Measurements from ENCODE around the gene CCDC187.

The CCDC187 gene

GRCh38 chr9:136230773-136231172, 73.1 kb downstream of the CCDC187 start:
- Histone ChIP-seq H3K9me3 (no peaks in the 10 kb centered on the region), H3K27me3 (no peaks in the 10 kb centered on the region), H3K4me3 (no peak overlapping the region), H3K36me3 (peaks cover 5 to 17% (median 8%) of the 10 kb centered on the region in 3 donors), H3K27ac (no peak overlapping the region), H3K4me1 (no peaks in the 10 kb centered on the region)
- intact Hi-C loops (cut with DNase I; ENCODE audit: low total_unique reads) = no loop called here
- no peak for DNase-seq
- no peak for TF ChIP-seq CTCF (IDR thresholded peaks at IDR 0.05)

- no peak for DNase-seq
- H3K9me3 ChIP-seq = no peaks in the 10 kb centered on the region
- H3K27ac ChIP-seq = no peak overlapping the region
- no peaks in the 10 kb centered on the region for H3K27me3 ChIP-seq
- H3K4me1 ChIP-seq = no peaks in the 10 kb centered on the region
- intact Hi-C loops (cut with DNase I; ENCODE audit: low total_unique reads) = no loop called here
- peaks cover 2 to 15% (median 4%) of the 10 kb centered on the region in 3 donors for H3K36me3 ChIP-seq
- TF ChIP-seq CTCF (IDR thresholded peaks at IDR 0.05) = no peak
- H3K4me3 ChIP-seq = no peak overlapping the region
These were observed 73.5 kb downstream of the CCDC187 start for GRCh38 chr9:136230365-136230764.

GRCh38 chr9:136229096-136230065, 74.5 kb downstream of the CCDC187 start:
- Histone ChIP-seq H3K4me1 (no peaks in the 10 kb centered on the region), H3K27ac (no peak overlapping the region), H3K36me3 (peaks cover 0 to 16% (median 3%) of the 10 kb centered on the region in 3 donors), H3K4me3 (no peak overlapping the region), H3K27me3 (no peaks in the 10 kb centered on the region), H3K9me3 (no peaks in the 10 kb centered on the region)
- no peak for DNase-seq
- TF ChIP-seq CTCF (IDR thresholded peaks at IDR 0.05) = no peak
- intact Hi-C loops (cut with DNase I; ENCODE audit: low total_unique reads) = no loop called here

- Histone ChIP-seq H3K27ac (no peak overlapping the region), H3K4me3 (no peak overlapping the region), H3K9me3 (no peaks in the 10 kb centered on the region), H3K27me3 (no peaks in the 10 kb centered on the region), H3K4me1 (no peaks in the 10 kb centered on the region), H3K36me3 (peaks cover 0 to 19% (median 13%) of the 10 kb centered on the region in 3 donors)
- DNase-seq = no peak
- intact Hi-C loops (cut with DNase I; ENCODE audit: low total_unique reads) = no loop called here
- TF ChIP-seq CTCF (IDR thresholded peaks at IDR 0.05) = no peak
These were observed 75.6 kb downstream of the CCDC187 start for GRCh38 chr9:136228107-136228875.

- no peak for DNase-seq
- H3K4me1 ChIP-seq = no peaks in the 10 kb centered on the region
- H3K27ac ChIP-seq = no peak overlapping the region
- no peak overlapping the region for H3K4me3 ChIP-seq
- no peaks in the 10 kb centered on the region for H3K9me3 ChIP-seq
- intact Hi-C loops (cut with DNase I; ENCODE audit: low total_unique reads) = no loop called here
- H3K36me3 ChIP-seq = peaks cover 0 to 34% (median 24%) of the 10 kb centered on the region in 3 donors
- TF ChIP-seq CTCF (IDR thresholded peaks at IDR 0.05) = no peak
- H3K27me3 ChIP-seq = no peaks in the 10 kb centered on the region
These were observed 77.0 kb downstream of the CCDC187 start for GRCh38 chr9:136226680-136227407.
